ENCODE data around the gene IL15RA. TPM values are rescaled to one million over a fixed set of nuclear protein-coding genes. Genes with fewer than 3 reads are reported as not detected.
A peak's percentile ranks its signal among the peaks of the same experiment; 100 is the strongest.
"Not testable (repeated sequence)": the region's sequence is repeated elsewhere in the genome, so short reads cannot be mapped to it uniquely, and the experiment has no call there.

The IL15RA gene
- total RNA-seq, 4 donors from 2014 or later = 7.1 to 15.6 (median 11.0) TPM

DNA sequence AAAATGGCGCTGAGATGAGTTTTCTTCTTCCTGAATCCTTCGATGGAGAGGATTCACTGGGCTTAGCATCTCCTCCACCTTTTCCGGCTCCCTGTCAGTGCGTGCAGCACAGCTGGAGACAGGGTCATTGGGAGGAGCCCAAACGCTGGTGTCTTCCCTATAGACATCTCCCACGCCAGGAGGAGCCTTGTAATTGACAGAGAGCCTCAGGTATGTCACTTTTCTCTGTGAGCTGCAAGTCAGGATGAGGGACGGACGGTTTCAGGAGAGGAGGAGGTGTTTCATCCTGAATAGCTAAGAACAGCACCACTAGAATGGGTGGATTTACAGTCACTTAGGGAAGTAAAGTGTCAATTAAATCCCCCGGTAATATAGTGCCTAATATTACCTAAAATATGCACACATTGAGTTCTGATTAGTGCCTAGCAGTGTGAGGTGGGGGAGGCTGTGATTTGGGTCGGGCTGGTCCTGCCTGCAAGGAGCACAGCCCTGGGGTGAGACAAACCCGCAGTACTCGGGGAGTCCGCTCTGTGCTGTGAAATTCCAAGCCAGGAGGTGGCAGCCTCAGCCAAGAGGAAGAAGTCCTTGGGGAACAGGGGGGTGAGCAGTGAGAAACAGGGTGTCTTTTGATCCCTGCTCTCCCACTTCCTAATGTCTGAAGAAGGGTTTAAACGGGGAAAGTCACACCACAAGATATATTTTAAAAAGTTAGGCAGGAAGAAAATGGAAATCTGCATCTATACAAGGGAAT is 28.2 kb downstream of the IL15RA start:
- intact Hi-C loops (cut with DNase I) = no loop called here
- H3K27ac ChIP-seq = peak overlapping the region in 2 of 4 donors; percentile 5 to 39
- no peak overlapping the region for H3K4me3 ChIP-seq
- TF ChIP-seq, protein P1, sequence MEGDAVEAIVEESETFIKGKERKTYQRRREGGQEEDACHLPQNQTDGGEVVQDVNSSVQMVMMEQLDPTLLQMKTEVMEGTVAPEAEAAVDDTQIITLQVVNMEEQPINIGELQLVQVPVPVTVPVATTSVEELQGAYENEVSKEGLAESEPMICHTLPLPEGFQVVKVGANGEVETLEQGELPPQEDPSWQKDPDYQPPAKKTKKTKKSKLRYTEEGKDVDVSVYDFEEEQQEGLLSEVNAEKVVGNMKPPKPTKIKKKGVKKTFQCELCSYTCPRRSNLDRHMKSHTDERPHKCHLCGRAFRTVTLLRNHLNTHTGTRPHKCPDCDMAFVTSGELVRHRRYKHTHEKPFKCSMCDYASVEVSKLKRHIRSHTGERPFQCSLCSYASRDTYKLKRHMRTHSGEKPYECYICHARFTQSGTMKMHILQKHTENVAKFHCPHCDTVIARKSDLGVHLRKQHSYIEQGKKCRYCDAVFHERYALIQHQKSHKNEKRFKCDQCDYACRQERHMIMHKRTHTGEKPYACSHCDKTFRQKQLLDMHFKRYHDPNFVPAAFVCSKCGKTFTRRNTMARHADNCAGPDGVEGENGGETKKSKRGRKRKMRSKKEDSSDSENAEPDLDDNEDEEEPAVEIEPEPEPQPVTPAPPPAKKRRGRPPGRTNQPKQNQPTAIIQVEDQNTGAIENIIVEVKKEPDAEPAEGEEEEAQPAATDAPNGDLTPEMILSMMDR (IDR thresholded peaks at IDR 0.05) = peak in 5 of 6 experiments; percentile 19 to 44 (median 35)
- TF ChIP-seq POLR2A (IDR thresholded peaks at IDR 0.05) = no peak
- peaks cover 15 to 59% (median 42%) of the 10 kb centered on the region in 3 donors for H3K4me1 ChIP-seq
- 67 to 68% methylated on average over 14 of the region's 14 CpGs for WGBS, 2 donors
- no peaks in the 10 kb centered on the region for H3K9me3 ChIP-seq
- H3K27me3 ChIP-seq = no peaks in the 10 kb centered on the region
- no peak for DNase-seq
- peaks cover 0 to 25% (median 0%) of the 10 kb centered on the region in 3 donors for H3K36me3 ChIP-seq

DNA sequence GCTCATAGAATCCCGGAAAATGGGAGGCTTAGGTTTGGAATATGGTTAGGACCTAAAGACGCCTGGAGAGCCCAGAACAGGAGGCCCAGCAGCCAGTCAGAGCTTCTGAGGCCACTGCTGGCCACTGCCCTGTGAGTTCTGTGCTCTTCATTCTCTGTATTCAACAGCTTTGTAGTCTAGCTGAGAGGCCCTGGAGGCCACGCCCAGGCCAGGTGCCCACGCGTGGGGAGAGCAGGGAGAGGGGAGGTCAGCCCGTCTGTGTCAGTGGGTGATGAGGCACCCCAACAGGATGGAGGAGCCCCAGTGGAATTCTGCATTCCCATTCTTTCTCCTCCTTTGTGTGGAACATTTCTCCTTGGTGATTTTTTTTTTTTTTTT is 29.1 kb downstream of the IL15RA start:
- H3K9me3 ChIP-seq = no peaks in the 10 kb centered on the region
- H3K4me3 ChIP-seq = no peak overlapping the region
- no peak for DNase-seq
- intact Hi-C loops (cut with DNase I) = no loop called here
- no peak overlapping the region for H3K27ac ChIP-seq
- WGBS, 2 donors = 82 to 92% methylated on average over 6 of the region's 6 CpGs
- peaks cover 23 to 69% (median 51%) of the 10 kb centered on the region in 3 donors for H3K4me1 ChIP-seq
- peaks cover 0 to 15% (median 0%) of the 10 kb centered on the region in 3 donors for H3K36me3 ChIP-seq
- TF ChIP-seq POLR2A (IDR thresholded peaks at IDR 0.05) = no peak
- TF ChIP-seq, protein P1 (IDR thresholded peaks at IDR 0.05) = no peak
- no peaks in the 10 kb centered on the region for H3K27me3 ChIP-seq

DNA sequence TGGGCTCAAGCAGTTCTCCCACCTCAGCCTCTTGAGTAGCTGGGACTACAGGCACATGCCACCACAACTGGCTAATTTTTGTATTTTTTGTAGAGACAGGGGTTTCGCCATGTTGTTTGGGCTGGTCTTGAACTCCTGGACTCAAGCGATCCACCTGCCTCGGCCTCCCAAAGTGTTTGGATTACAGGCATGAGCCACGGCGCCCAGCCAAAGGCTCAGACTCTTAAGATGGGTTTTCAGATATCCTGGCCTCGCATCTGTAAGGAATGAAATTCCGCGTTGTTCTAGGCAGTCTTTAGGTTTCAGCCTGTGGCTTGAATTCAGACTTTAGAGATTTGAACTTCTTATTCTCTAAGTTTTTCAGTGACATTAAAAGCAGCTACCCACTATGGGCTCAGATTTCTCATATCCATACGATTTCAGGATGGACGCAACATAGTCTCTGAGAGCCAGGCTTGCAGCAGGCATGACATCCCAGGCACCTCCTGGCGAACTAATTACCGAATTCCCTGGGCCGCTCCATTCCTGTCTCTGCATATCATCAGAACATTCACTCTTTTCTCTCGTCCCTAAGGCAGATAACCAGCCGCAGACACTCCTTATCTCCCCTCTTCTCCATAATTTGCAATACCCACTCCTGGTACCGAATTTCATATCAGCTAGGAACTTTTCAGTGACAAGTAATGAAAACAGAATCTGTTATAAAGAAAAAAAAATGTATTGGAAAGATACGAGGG is 29.7 kb downstream of the IL15RA start:
- WGBS, 2 donors = 92 to 95% methylated on average over 14 to 17 of the region's 17 CpGs
- no peak for TF ChIP-seq POLR2A (IDR thresholded peaks at IDR 0.05)
- TF ChIP-seq, protein P1 (IDR thresholded peaks at IDR 0.05) = no peak
- H3K4me1 ChIP-seq = peaks cover 23 to 73% (median 53%) of the 10 kb centered on the region in 3 donors

DNA sequence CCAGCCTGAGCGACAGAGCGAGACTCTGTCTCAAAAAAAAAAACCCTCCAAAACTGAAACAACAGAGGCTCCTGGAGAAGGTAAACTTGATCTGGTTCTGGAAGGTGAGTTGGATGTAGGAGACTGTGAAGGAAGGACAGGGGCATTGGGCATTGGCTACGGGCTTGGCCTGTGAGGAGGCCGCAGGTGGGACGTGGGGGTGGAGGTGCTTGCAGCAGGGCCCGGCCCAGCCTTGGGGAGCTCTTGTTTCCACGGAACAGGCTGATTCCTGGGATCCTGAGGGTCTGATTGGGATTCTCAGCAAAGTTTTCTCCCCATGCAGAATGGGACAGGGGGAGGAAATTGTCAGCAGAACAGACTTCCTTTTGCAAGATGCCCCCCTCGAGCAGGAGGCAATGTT is 30.6 kb downstream of the IL15RA start:
- Histone ChIP-seq H3K4me3 (no peak overlapping the region), H3K9me3 (no peaks in the 10 kb centered on the region), H3K27ac (peak overlapping the region in 3 of 4 donors; percentile 78 to 95 (median 85)), H3K36me3 (peaks cover 0 to under 1% (median 0%) of the 10 kb centered on the region in 3 donors), H3K27me3 (no peaks in the 10 kb centered on the region), H3K4me1 (peaks cover 28 to 78% (median 58%) of the 10 kb centered on the region in 3 donors)
- WGBS, 2 donors = 80 to 92% methylated on average over 8 of the region's 8 CpGs
- no peak for TF ChIP-seq POLR2A (IDR thresholded peaks at IDR 0.05)
- TF ChIP-seq, protein P1 (IDR thresholded peaks at IDR 0.05) = no peak
- no peak for DNase-seq
- intact Hi-C loops (cut with DNase I) = no loop called here

More for the DNA sequence above, 29.7 kb downstream of the IL15RA start:
- Histone ChIP-seq H3K36me3 (peaks cover 0 to 9% (median 0%) of the 10 kb centered on the region in 3 donors), H3K27me3 (no peaks in the 10 kb centered on the region), H3K4me3 (no peak overlapping the region), H3K9me3 (no peaks in the 10 kb centered on the region), H3K27ac (peak overlapping the region in 1 of 4 donors; percentile 95)
- intact Hi-C loops (cut with DNase I) = no loop called here
- DNase-seq = no peak

DNA sequence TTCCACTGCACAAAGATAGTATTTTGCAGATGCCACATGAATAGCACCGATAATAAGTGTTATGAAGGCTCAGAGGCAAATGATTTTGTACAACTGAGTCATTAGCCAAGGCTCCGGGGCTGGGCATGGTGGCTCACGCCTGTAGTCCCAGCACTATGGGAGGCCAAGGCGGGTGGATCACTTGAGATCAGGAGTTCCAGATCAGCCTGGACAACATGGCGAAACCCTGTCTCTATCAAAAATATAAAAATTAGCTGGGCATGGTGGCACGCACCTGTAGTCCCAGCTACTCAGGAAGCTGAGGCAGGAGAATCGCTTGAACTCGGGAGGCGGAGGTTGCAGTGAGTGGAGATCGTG is 30.9 kb downstream of the IL15RA start:
- Histone ChIP-seq H3K4me1 (peaks cover 28 to 78% (median 57%) of the 10 kb centered on the region in 3 donors), H3K4me3 (peak overlapping the region in 1 of 4 donors; percentile 60), H3K27ac (peak overlapping the region; percentile 56 to 95 (median 82))
- H3K27me3 ChIP-seq; intact Hi-C loops (cut with DNase I); DNase-seq; H3K36me3 ChIP-seq; H3K9me3 ChIP-seq: not testable (repeated sequence)
- 89 to 90% methylated on average over 10 of the region's 10 CpGs for WGBS, 2 donors

Measured in esophagus squamous epithelium (tissue), 5 donors.